Stimulated activated CD8-positive, alpha-beta memory T cell treated with anti-CD3 and anti-CD28 coated beads, Interleukin-12 subunit alpha, Interleukin-12 subunit beta, amount 100 ng/mL, for 24 hours (primary cell): ENCODE data around the gene NDUFB11.

Experiments used
- DNase-seq: peaks from one replicate; pipeline ENCODE4 v3.0.0-alpha.2; 2020; ENCODE audit errors: extremely low read depth

NDUFB11 gene

DNA sequence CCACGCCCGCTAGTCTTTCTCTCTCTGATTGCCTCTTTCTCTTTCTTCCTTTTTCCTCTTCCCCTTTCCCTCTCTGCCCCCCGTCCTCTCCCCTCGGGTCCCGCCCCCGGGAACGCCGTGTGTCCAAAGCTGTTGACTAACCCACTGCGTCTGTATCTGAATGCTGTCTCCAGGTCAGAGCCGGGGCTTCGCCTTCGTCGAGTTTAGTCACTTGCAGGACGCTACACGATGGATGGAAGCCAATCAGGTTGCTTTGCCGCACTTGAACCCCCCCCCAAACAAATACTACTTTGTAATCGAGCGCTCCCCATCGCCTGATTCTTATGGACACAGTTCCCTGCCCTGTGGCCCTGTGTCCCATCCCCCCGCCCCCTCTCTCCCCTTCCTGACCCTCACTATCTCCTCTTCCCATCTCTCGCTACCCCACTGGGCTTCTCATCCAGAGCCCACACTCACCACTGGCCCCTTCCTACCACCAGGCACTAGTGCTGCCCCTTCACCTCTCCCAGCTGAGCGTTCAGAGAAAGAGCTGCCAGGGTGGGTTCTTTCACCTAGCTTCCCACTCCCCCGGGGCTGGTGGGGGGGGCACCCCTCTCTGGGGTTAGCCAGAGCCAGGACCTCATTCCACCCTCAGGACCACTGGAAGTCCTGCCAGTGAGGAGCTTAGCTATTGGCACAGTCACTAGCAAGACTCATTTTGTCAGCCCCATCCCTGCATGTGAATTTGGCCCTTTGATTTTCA, 30.5 kb upstream of the NDUFB11 start:
- no peak for DNase-seq

DNA sequence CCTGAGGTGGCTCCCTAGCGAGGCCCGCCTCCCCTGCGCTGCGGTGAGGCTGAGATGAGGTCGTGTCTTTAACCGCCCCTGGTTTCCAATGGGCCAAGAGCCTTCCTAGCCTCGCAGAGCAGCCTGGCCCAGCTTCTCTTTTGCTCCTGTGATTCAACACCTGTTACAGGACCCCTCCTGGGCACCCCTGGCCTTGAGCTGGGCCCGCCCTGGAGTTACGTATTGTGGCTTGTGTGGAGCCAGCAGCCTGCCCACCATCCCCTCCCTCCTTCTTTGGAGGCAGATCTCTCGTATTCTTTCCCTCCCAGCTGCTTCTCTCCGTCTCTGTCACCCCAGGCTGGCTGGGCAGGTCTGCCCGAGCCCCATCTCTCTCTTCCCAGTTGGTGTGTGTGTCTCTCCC, 29.9 kb upstream of the NDUFB11 start:
- no peak for DNase-seq

DNA sequence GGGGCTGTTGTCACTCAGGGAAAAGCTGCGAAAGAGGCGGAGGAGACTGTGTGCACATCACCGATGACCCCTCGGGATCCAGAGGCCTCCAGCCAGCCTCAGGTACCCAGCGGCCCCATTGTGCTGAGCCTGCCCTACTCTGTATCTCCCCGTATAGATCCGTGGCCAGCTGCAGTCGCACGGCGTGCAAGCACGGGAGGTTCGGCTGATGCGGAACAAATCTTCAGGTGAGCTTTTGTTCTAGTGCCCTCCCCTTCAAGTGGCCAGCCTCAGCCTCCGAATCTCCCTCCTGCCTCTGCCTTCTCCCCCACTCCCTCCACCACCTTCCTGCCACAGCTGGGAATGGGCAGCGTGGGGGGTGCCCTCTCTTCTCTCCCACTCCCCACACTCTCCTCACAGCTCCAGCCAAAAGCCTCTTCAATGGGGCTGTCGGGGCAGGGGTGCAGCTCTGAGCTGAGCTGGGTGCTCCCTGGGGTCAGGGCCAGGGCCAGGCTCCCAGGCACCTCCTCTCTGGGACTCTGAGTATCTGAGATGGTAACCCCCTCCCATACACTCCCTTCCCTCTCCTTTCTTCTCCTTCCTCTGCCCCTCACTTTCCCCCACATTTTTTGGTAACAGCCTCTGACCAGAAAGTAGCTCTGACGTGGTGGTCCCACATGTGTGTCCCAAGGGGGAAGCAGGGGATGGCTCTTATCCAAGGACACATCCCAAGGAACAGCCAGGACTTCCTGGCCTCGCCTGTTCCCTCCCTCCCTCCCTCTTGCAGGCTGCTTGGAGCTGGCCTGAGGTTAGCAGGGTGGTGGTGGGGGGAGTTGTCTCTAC, 28.7 kb upstream of the NDUFB11 start:
- DNase-seq: no peak

DNA sequence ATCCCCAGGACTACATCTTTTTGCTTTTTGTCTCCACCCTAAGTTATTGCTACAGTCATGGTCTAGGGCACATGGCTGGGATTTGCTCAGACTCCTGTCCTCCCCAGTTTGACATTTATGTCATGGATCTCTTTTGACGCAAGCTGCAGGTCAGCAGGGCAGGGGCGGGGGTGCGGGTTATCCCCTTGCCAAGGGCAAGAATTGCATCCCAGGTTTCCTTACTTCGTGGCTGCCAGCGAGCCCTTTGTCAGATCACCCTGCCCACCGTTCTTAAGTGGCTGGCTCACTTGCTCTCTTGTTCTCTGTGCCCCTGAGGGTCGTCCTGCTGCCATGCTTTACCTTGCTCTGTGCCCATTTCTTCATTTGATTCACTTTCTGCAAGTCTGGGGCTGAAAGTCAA, 28.0 kb upstream of the NDUFB11 start:
- no peak for DNase-seq

DNA sequence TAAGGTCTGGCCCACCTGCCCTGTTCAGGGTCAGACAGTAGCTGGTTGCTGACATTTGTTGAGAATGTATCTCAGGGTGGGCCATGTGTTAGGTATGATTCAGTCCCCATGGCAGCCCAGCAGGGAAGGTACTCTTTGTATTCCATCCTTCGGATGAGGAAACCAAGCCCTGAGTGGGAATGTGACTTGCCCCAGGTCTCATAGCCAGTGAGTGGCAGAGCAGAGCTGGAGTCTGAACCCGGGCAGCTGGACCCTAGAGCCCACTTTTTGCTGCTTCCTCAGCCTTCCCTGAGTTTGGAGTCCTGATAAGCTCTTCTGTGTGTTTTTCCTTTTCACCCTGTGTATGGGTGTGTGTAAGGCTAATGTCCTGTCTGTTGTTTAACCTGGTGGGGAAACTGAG, 27.5 kb upstream of the NDUFB11 start:
- DNase-seq: no peak

DNA sequence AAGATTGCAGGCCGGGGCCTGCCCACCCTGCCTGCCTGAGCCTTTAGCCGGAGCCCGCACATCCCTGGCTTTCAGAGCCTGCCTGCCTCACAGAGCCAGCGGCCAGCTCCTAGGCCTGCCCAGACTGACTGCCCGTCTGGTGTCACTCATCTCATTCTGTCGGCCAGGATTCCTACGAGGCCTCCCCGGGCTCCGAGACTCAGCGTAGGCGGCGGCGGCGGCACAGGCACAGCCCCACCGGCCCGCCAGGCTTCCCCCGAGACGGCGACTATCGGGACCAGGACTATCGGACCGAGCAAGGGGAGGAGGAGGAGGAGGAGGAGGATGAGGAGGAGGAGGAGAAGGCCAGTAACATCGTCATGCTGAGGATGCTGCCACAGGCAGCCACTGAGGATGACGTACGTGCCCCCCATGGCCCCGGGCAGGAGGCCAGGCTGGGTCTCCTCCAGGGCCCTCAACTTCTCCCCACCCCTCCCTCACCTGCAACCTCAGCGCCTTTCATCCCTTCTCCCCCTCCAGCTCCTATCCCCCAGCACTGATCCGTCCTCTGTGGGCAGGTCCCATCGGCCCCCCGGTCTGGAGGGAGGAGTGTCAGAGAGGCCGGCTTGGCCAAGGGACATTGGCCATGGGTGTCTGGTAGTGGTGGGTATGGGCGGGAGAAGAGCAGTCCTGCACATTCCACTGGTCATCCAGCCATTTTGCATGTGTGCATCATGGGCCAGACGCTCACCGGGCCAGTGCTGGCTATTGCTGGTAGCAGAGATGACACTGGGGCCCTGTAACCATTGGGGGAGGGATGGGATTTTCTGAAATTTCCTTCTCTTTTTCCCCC, 26.6 kb upstream of the NDUFB11 start:
- no peak for DNase-seq

DNA sequence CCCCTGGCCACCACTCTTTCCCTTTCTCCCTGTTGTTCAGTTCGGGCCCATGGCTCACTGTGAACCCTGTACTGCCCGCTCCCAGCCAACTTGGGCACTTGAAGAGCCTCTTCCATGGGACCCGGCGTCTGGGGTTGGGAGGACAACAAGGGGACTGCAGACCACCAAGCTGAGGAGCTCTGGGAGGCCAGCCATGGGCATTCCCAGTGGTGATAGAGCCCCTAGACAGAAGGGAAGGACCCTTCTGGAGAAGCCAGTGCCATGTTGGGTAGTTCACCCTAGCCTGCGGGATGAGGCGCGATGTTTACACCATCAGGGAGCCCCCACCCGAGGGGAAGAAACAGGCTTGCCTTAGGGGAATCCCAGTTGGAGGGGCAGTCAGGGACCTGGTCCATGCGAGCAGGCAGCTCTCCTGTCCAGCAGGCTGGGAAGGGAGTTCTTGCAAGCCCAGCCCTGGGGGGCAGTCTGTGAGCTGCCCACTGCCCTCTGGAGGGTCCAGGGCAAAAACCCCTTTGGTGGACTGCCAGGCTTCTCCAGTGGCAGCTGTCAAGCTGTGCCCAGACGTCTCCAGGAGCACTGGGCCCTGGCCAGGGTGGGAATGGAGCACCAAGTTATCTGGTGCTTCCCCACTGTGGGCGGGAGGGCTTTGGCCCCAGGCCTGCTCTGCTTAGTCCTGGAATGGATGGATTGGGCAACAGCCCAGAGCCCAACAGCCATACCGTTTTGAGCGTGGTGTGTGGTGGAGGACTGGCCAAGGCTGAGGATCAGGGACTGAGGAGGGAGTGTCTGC, 25.4 kb upstream of the NDUFB11 start:
- DNase-seq: no peak

DNA sequence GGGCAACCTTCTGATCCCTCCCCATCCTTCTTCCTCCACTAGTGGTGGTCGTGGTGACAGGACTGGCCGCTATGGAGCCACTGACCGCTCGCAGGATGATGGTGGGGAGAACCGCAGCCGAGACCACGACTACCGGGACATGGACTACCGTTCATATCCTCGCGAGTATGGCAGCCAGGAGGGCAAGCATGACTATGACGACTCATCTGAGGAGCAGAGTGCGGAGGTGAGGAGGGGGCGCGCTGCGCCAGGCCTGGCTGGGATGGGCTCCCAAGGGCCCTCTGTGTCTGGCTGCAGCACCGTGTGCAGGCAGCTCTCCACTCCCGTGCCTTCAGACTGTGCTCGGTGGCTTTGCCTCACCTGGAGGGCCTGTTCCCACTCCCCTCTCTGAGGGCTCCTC, 24.8 kb upstream of the NDUFB11 start:
- DNase-seq: no peak

DNA sequence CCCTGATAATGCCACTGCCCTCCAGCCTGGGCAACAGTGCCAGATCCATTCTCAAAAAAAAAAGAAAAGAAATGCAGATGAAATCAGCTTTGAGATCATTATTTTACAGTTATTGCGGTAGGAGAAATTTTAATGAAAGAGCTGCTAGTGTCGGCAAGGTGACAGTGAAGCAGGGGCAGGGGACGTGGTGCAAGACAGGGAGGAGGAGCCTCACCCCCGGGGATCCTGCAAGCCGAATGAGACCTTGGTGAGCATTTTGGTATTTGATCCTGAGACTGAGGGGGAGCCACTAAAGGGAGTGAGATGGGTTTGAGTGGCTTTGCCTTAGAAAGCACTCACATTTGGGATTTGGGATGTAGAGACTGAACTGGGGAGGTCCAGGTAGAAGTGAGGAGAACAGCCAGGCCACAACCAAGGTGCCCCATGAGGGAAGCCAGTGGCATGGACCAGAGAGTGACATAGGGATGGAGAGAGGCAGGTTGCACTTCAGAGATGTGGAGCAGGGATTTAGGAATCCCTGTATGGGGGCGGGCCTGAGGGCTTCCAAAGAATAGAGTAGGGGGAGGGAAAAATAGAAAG, 24.1 kb upstream of the NDUFB11 start:
- DNase-seq: no peak

DNA sequence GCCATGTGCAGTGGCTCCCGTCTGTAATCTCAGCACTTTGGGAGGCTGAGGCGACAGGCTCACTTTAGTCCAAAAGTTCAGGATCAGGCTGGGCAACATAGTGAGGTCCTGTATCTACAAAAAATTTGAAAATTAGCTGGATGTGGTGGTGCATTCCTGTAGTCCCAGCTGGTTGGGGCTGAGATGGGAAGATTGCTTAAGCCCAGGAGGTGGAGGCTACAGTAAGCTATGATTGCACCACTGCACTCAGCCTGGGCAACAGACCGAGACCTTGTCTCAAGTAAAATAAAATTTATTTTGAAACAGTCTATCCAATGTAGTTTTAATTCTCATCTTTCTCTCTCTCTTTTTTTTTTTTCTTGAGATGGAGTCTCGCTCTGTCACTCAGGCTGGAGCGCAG, 21.6 kb upstream of the NDUFB11 start:
- no peak for DNase-seq

DNA sequence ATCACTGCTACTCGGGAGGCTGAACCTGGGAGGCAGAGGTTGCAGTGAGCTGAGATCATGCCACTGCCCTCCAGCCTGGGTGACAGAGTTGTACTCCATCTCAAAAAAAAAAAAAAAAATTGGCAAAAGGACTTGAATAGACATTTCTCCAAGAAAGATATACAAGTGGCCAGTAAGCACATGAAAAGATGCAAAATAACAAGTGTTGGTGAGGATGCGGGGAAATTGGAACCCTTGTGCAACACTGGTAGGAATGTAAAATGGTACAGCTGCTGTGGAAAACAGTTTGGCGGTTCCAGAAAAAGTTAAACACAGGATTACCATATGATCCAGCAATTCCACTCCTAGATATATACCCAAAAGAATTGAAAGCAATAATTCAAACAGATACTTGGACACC, 19.9 kb upstream of the NDUFB11 start:
- DNase-seq: no peak

DNA sequence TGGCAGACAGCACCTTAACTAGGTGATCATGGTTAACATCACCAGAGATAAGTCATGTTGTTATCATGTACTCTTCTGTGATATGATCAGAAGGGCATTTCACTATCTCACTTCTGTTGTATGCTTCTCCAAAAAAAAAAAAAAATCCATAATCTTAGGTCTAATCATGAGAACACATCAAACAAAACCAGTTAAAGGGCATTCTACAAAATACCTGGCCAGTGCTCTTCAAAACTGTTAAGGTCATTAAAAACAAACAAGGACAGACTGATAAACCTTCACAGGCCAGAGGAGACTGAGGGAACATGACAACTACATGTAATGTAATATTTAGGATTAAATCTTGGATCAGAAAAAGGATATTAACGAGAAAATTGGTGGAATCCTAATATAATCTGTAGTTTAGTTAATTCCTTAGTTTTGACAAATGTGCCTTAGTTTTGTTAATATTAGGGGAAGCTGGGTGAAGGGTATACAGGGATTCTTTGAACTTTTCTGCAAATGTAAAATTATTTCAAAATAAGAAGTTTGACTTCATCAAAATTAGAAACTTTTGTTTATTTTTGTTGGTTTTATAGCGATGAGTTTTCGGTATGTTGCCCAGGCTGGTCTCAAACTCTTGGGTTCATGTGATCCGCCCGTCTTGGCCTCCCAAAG, 18.6 kb upstream of the NDUFB11 start:
- no peak for DNase-seq

DNA sequence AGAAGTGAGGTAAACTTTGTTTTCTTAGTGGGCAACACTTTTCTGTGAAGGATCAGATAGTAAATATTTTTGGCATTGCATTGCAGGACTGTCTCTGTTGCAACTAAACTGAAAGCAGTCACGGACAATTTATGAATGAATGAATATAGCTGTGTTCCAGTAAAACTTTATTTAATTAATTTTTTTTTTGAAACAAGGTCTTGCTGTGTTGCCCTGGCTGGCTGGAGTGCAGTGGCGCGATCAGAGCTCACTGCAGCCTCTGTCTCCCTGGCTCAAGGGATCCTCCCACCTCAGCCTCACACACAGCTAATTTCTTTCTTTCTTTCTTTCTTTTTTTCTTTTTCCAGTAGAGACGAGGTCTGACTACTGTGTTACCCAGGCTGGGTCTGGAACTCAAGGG, 16.3 kb upstream of the NDUFB11 start:
- no peak for DNase-seq

DNA sequence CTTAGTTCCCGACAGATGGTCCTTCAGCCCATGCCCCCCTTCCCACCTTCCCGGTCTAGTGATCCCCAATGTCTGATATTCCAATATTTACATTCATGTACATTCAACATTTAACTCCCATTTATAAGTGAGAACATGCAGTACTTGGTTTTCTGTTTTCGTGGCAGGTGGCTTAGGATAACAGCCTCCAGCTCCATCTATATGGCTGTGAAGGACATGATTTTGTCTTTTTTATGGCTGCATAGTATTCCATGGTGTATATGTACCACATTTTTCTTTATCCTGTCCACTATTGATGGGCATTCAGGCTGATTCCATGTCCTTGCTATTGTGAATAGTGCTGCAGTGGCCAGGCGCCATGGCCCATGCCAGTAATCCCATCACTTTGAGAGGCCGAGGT, 14.3 kb upstream of the NDUFB11 start:
- no peak for DNase-seq

DNA sequence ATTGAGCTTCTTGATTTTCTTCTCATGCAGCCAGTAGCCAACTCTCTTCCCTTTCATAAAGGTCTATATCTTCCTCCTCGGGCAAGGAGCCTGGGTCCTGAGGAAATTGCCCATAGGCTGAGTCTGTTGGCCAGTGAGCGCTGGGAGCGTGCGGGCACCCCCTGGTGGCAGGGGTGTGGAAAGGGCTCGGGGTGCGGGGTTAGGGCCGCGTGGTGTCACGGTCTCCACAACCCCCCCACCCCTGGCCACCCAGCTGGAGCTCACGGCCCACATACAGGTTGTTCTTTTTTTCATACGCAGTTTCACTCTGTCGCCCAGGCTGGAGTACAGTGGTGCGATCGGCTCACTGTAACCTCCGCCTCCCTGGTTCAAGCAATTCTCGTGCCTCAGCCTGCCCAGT, 13.6 kb upstream of the NDUFB11 start:
- DNase-seq: no peak

DNA sequence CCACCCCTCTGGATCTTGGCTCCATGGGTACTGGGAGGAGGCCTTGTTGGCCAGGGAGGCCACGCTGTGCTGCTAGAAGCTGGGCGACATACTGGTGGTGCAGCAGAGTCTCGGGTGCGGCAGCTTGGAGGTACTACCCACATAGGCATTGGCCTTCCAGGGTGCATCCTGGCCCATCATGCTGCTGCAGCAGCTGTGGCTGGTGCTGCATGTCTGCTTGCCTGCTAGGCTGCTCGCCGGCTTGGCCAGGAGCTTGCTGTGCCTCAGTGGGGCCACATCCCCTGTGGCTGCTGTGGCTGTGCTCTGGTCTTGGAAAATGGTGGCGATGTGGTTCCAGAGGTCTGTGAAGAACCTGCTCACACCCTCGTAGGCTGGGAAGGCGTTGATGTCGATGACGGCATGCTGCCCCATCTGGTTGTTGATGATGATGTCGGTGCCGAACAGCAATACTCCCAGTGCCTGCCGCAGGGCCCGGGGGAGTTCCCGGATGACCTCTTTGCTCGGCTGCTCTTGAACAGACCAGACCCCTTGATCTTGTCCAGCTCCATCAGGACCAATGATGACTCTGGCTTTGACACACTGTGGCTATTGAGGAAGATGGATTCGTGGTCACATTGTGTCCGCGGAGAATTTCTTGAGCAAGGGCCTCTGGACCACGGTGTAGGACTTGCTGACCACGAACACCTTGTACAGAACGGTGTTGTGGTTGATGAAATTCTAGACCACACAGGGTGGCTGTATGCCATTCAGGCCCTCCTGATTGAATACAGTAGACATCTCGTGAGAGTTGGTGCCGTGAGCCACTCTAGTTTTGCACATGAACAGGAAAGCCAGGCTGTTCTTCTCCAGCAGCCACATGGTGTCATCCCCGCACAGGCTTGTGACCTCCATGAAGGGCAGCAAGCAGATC, 12.4 kb upstream of the NDUFB11 start:
- DNase-seq: no peak

DNA sequence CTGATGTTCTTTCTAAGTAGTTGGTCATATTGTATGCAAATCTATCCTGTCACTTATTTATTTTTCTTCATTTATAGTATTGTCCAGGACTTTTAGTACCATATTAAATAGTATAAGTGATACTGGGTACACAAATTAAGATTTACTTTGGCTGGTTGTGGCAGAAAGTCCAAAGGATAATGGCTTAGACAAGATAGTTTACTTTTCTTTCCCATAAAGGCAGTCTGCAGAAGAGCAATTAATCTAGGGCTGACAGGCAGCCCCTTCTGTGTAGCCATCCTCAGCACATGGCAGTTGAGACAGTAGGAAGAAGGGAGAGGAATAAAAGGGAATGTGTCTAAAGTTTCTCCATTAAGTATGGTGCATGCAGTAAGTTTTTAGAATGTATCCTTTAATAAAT, 6.9 kb upstream of the NDUFB11 start:
- DNase-seq: no peak

DNA sequence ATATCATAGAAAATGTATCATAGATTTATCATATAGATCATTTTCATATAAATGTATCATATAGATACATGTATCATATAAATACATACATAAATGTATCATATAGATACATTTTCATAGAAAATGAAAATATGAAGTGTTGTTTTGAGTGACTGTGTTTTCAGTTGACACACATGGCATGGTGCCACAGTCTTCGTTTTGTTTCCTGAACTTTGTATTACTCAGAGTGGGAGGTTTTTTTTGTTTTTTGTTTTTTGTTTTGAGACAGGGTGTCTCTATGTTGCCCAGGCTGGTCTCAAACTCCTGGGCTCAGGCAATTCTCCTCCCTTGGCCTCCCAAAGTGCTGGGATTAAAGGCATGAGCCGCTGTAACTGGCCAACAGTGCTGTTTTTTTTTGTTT, 4.4 kb upstream of the NDUFB11 start:
- DNase-seq: no peak

DNA sequence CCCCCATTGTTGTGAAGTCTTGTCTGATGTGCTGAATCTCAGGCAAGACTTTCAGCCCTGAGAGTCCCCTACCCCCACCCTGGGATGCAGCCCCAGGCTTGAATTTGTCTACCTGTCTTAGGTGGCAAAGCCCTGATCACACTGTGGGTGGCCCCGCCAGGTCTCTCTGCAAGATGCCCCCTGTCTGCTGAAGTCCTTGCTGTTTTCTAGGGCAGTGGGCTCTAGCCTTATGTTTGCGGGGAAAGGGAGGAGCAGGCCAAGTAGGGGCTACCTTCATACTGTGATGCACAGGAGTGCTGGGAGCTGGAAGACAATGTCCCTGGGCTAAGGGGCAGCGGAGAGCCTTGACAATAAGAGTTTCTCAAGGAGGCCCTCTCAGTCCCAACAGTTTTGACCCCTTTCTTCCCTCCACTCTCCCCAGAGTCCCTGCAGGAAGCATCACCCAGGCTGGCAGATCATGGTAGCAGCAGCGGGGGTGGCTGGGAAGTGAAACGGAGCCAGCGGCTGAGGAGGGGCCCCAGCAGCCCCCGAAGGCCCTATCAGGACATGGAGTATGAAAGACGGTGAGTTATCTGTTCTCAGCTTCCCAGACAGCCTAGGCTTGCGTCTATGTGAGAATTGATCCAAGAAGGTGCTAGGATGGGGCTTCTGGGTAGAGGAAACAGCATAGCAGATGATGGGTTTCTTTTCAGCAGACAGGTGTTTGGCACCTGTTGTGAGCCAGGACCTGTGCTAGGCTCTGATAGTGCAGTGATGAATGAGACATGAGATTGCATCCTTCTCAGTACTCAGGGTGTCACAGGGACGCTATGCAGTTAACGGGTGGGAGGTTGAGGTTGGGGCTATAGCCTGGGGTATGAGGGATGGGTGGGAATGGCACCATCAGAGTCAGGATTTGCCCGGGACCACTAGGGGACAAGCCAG, 2.7 kb upstream of the NDUFB11 start:
- no peak for DNase-seq
